Esophagus squamous epithelium (tissue), 5 donors: ENCODE results near the gene MSN. TPM values are rescaled to one million over a fixed set of nuclear protein-coding genes. Genes with fewer than 3 reads are reported as not detected.

Source experiments
- DNase-seq: peaks from one replicate; lab custom pipeline; 2025; lab: John Stamatoyannopoulos, UW
- H3K27ac ChIP-seq, 4 donors: fragments of 200-600 bp; sonication (generic); one replicate each; pipeline ENCODE4 v1.5.1; 2016 to 2019; ENCODE audit warnings: mild to moderate bottlenecking in 1 of 4
- H3K27me3 ChIP-seq, 4 donors: fragments of 200-600 bp; sonication (generic); 1 replicate in 3 of 4; 2 replicates in 1 of 4; pipeline versions ENCODE4 v1.5.1 to v1.6.0; 2017 to 2021; ENCODE audit warnings: antibody characterized with exemption in 1 of 4
- H3K36me3 ChIP-seq, 3 donors: fragments of 200-600 bp; sonication (generic); one replicate each; pipeline ENCODE4 v1.5.1; 2016 to 2019
- H3K4me1 ChIP-seq, 3 donors: fragments of 200-600 bp; sonication (generic); one replicate each; pipeline ENCODE4 v1.5.1; 2017 to 2019
- H3K4me3 ChIP-seq, 4 donors: fragments of 200-600 bp; sonication (generic); 1 replicate in 3 of 4; 2 replicates in 1 of 4; pipeline ENCODE4 v1.5.1; 2016 to 2019; ENCODE audit warnings: mild to moderate bottlenecking in 2 of 4, moderate library complexity in 1 of 4
- H3K9me3 ChIP-seq, 3 donors: fragments of 200-600 bp; sonication (generic); one replicate each; pipeline ENCODE4 v1.5.1; 2016 to 2019
- POLR2A ChIP-seq, 4 donors: fragments of 450-650 bp; IDR thresholded peaks; one replicate each; pipeline ENCODE4 v1.6.1; 2017; ENCODE audit warnings: antibody characterized with exemption in 4 of 4, mild to moderate bottlenecking in 4 of 4, moderate library complexity in 3 of 4
- WGBS, 2 donors: methylation state at CpG; one replicate each; pipeline ENCODE4 v1.1.5; 2018; 5-methylcytosine and 5-hydroxymethylcytosine counted together
- intact Hi-C: fragments of 100-400 bp; cut with DNase I; formaldehyde crosslinking; loops from one replicate; pipeline ENCODE4 v1.15.0; 2022
- total RNA-seq, 4 donors: library from RNA; depleted of rRNA; stranded (reverse); fragments of >200 nt; gene quantifications; one replicate each; pipeline ENCODE4 v1.1.0, GENCODE V29; 2016
- TF ChIP-seq, protein P1 (sequence below), 6 experiments: fragments of 450-650 bp in 4 of 6; fragments of 200-600 bp in 2 of 6; sonication (generic) in 2 of 6; IDR thresholded peaks; one replicate each; pipeline ENCODE4 v1.5.1; 2016 to 2019; ENCODE audit warnings: antibody characterized with exemption in 6 of 6, mild to moderate bottlenecking in 4 of 6, moderate library complexity in 4 of 6
- donor health status: DM: yes; HTN: yes; CAD: no.

The MSN gene
- total RNA-seq, 4 donors from 2014 or later: 62.4 to 158 (median 133) TPM

DNA sequence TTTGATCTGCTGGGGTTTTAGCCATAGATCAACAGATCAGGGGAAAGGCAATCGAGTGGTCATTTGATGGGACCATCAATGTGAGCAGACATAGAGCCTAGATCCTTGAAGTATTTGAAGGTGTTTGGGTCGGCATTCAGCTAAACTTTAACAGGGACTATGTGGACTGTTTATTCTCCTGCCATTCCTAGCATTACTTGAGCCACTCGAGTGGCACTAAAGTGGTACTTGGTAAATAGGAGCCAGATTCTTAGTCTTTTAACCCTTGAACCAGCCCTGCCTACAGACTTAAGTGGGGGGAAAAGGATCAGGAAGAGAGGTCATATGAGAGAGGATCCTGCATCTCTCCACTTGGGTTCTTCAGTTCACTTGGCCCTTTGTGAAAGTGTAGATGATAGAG, 3.8 kb downstream of the MSN start:
- no peaks in the 10 kb centered on the region for H3K36me3 ChIP-seq
- no peaks in the 10 kb centered on the region for H3K27me3 ChIP-seq
- DNase-seq: no peak
- peaks cover 10 to 89% (median 34%) of the 10 kb centered on the region in 3 donors for H3K4me1 ChIP-seq
- H3K27ac ChIP-seq: peak overlapping the region in 3 of 4 donors; percentile 67 to 93 (median 81)
- 28 to 31% methylated on average over 3 of the region's 3 CpGs for WGBS, 2 donors
- H3K4me3 ChIP-seq: peak overlapping the region in 2 of 4 donors; percentile 5 to 40
- no peak for TF ChIP-seq POLR2A (IDR thresholded peaks at IDR 0.05)
- TF ChIP-seq, protein P1, sequence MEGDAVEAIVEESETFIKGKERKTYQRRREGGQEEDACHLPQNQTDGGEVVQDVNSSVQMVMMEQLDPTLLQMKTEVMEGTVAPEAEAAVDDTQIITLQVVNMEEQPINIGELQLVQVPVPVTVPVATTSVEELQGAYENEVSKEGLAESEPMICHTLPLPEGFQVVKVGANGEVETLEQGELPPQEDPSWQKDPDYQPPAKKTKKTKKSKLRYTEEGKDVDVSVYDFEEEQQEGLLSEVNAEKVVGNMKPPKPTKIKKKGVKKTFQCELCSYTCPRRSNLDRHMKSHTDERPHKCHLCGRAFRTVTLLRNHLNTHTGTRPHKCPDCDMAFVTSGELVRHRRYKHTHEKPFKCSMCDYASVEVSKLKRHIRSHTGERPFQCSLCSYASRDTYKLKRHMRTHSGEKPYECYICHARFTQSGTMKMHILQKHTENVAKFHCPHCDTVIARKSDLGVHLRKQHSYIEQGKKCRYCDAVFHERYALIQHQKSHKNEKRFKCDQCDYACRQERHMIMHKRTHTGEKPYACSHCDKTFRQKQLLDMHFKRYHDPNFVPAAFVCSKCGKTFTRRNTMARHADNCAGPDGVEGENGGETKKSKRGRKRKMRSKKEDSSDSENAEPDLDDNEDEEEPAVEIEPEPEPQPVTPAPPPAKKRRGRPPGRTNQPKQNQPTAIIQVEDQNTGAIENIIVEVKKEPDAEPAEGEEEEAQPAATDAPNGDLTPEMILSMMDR (IDR thresholded peaks at IDR 0.05): no peak
- intact Hi-C loops: no loop called here
- H3K9me3 ChIP-seq: no peaks in the 10 kb centered on the region

DNA sequence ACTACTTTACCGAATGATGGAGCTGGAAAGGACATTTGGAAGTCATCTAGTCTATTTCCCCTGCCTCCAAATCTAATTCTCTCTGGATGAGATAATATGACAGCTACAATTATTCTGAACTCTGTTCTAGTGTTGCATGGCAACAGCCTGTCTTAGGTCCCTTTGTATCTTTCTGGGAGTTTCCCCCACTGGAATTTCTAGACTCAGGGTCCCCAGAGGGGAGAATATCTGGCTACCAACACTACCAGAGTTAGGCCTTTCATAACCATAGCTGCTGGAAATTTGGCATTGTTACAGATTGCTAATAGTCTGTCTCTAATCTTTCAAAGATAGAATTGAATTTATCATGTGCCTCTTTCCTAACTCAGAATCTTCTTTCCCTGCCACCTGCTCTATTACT, 4.5 kb downstream of the MSN start:
- H3K36me3 ChIP-seq: no peaks in the 10 kb centered on the region
- no peaks in the 10 kb centered on the region for H3K9me3 ChIP-seq
- H3K4me3 ChIP-seq: peak overlapping the region in 1 of 4 donors; percentile 40
- TF ChIP-seq, protein P1 (IDR thresholded peaks at IDR 0.05): no peak
- no peak for TF ChIP-seq POLR2A (IDR thresholded peaks at IDR 0.05)
- H3K27me3 ChIP-seq: no peaks in the 10 kb centered on the region
- H3K4me1 ChIP-seq: peaks cover 10 to 93% (median 38%) of the 10 kb centered on the region in 3 donors
- H3K27ac ChIP-seq: peak overlapping the region in 3 of 4 donors; percentile 67 to 93 (median 81)
- 28 to 29% methylated on average over 1 of the region's 1 CpG for WGBS, 2 donors
- DNase-seq: no peak
- intact Hi-C loops: no loop called here

DNA sequence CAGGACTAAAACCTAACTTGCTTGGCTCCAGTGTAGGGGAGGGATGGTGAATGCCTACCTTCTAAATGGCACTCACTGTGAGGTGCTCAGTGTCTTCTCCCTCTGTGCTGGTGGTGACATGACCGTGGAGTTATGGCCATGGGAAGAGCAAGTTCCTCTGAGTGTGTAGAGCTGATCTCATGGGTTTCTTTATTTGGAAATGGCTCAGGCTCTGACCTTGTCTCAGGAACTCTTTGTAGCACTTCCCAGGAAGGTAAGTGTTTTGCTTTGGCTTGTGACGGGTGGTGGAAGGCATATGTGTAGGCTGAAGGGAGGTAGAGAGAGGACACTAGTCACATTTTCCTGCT, 6.4 kb downstream of the MSN start:
- no peaks in the 10 kb centered on the region for H3K9me3 ChIP-seq
- H3K4me3 ChIP-seq: peak overlapping the region in 2 of 4 donors; percentile 1 to 28
- H3K27ac ChIP-seq: peak overlapping the region; percentile 42 to 93 (median 82)
- H3K36me3 ChIP-seq: no peaks in the 10 kb centered on the region
- WGBS, 2 donors: 89% methylated on average over 1 of the region's 2 CpGs; no CpG with 5 or more reads in 1 of the 2 donors
- TF ChIP-seq, protein P1 (IDR thresholded peaks at IDR 0.05): no peak
- TF ChIP-seq POLR2A (IDR thresholded peaks at IDR 0.05): no peak
- H3K4me1 ChIP-seq: peaks cover 10 to 100% (median 53%) of the 10 kb centered on the region in 3 donors
- intact Hi-C loops: no loop called here
- no peak for DNase-seq
- H3K27me3 ChIP-seq: no peaks in the 10 kb centered on the region

DNA sequence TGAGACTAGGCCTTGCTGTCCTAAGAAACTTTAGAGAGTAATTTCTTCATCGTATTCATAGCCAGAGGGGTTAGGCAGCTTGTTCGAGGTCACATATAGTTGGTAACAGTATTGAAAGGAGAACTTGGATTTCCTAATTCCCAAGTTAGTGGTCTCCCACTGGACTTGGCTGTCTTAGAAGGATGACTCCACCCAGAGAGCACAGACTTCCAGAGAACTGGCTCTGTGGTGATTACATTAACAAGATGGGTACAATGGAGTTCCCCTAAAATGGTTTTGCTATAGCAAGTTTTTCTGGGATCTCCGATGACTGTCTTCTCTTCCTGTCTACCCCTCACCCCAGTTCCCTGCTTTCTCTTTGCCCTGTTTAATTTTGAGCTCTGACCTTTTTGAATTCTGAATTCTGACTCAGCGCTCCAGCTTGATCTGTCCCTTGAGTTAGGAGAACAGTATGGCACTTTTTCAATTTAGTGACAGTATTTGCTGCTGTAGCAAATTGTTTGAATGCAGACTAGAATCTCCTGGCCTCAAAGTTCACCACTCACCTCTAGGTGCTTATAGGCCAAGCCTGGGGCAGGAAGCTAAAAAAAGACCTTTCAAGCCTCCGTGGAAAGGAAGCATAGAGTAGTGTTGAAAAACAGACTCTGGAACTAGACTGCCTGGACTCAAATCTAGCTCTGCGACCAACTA, 6.9 kb downstream of the MSN start:
- no peak for DNase-seq
- H3K27ac ChIP-seq: peak overlapping the region; percentile 42 to 93 (median 82)
- intact Hi-C loops: no loop called here
- no peaks in the 10 kb centered on the region for H3K36me3 ChIP-seq
- H3K4me1 ChIP-seq: peaks cover 10 to 100% (median 58%) of the 10 kb centered on the region in 3 donors
- no peaks in the 10 kb centered on the region for H3K27me3 ChIP-seq
- no peaks in the 10 kb centered on the region for H3K9me3 ChIP-seq
- TF ChIP-seq, protein P1 (IDR thresholded peaks at IDR 0.05): no peak
- no peak for TF ChIP-seq POLR2A (IDR thresholded peaks at IDR 0.05)
- 38 to 42% methylated on average over 4 of the region's 6 CpGs for WGBS, 2 donors
- H3K4me3 ChIP-seq: peak overlapping the region in 2 of 4 donors; percentile 1 to 28

DNA sequence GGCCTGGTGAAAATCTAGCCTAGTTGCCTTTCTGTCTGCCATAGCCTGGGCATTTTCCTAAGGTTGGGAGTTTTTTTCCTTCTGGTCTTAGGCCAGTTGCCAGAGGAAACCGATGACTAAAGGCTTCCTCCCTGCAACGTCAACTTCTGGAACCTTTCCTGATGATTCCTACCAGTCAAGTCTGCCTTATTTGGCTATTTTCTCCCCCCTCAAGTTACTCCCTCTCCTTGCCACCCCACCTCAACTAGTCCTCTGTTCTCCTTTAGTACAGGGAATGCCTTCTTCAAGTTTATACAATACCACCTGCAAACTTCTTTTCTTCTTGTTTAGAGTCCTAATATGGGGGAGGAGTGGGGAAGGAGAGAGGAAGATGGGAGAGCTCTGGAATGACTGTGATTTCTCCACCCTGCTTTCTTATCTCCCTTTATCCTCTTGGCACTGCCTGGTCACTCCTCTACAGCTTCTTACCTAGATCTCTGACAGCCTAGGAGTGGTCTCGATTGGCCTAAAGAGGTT, 10.6 kb downstream of the MSN start:
- DNase-seq: no peak
- H3K9me3 ChIP-seq: no peaks in the 10 kb centered on the region
- peaks cover 10 to 93% (median 60%) of the 10 kb centered on the region in 3 donors for H3K4me1 ChIP-seq
- intact Hi-C loops: no loop called here
- no peaks in the 10 kb centered on the region for H3K27me3 ChIP-seq
- H3K4me3 ChIP-seq: peak overlapping the region in 1 of 4 donors; percentile 18
- no peaks in the 10 kb centered on the region for H3K36me3 ChIP-seq
- TF ChIP-seq POLR2A (IDR thresholded peaks at IDR 0.05): no peak
- TF ChIP-seq, protein P1 (IDR thresholded peaks at IDR 0.05): no peak
- peak overlapping the region; percentile 68 to 85 (median 82) for H3K27ac ChIP-seq
- 16 to 22% methylated on average over 3 of the region's 3 CpGs for WGBS, 2 donors
